RWPE1 (cell line): Measurements from ENCODE around the gene USF2.

Experiments used
- CTCF ChIA-PET: fragments of 350-600 bp; sonication (Branson Sonifier 250); formaldehyde crosslinking; extraction: SDS; loops from one replicate; lab custom pipeline; 2021; lab: Yijun Ruan, JAX
- POLR2A ChIA-PET: fragments of 400-600 bp; formaldehyde crosslinking; extraction: SDS; loops from one replicate; lab custom pipeline; 2020; ENCODE audit warnings: antibody characterized with exemption; ENCODE audit not compliant: low non-redundant PET; lab: Yijun Ruan, JAX
- DNase-seq: peaks from one replicate; pipeline ENCODE4 v3.0.0; 2012; ENCODE audit warnings: low spot score
- H3K27ac ChIP-seq: fragments of 450-650 bp; 2 replicates; pipeline ENCODE4 v1.5.1; 2017
- TF ChIP-seq, protein P1 (sequence below): fragments of 450-650 bp; conservative IDR thresholded peaks from 2 replicates; pipeline ENCODE4 v1.5.1; 2017; ENCODE audit warnings: low read depth, mild to moderate bottlenecking

USF2 gene

DNA sequence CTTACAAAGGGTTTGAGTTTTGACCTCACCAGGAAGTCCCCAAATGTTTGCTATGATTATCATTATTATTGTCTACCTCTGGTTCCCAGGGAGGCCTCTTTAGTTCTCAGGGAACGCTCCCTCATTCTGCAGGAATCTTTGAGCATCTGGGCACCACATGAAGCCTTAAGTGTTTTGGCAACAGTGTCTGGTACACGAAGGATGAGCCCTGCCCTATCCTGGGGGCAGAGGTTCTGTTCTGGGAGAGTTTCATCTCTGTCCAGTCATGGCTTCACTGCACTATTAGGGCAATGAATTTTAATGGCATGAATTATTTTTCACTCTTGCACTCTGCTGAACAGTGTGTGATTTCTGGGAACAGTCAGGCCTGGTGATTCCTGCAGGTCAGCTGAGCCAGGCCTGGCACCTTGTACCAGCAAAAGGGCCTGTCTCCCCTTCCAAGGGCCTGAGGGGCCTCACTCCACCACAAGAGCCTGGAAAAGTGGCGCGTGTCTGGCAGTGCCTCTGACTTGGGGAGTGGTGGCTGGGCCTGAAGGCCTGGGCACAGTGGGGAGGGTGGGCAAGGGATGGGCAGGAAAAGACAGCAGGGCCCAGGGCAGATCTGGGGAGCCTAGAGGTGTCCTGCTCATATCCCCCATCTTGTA is 44.8 kb upstream of the USF2 start:
- ChIA-PET CTCF (interaction anchor here (1.0 kb wide), 1 partner anchor 69 kb away, joined by 3 read pairs; the partner anchor contains the start of gene FXYD5), POLR2A (no interaction called here)
- peak overlapping the region; percentile 84 for H3K27ac ChIP-seq
- TF ChIP-seq, protein P1, sequence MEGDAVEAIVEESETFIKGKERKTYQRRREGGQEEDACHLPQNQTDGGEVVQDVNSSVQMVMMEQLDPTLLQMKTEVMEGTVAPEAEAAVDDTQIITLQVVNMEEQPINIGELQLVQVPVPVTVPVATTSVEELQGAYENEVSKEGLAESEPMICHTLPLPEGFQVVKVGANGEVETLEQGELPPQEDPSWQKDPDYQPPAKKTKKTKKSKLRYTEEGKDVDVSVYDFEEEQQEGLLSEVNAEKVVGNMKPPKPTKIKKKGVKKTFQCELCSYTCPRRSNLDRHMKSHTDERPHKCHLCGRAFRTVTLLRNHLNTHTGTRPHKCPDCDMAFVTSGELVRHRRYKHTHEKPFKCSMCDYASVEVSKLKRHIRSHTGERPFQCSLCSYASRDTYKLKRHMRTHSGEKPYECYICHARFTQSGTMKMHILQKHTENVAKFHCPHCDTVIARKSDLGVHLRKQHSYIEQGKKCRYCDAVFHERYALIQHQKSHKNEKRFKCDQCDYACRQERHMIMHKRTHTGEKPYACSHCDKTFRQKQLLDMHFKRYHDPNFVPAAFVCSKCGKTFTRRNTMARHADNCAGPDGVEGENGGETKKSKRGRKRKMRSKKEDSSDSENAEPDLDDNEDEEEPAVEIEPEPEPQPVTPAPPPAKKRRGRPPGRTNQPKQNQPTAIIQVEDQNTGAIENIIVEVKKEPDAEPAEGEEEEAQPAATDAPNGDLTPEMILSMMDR, result no peak
- no peak for DNase-seq

- no peak for DNase-seq
- H3K27ac ChIP-seq, result peak overlapping the region; percentile 84
- ChIA-PET POLR2A (no interaction called here), CTCF (interaction anchor here (0.6 kb wide), 2 partner anchors 82 to 175 kb away, joined by 3 to 4 read pairs; partner anchors contain the start of gene FXYD7)
- TF ChIP-seq, protein P1, result no peak
Observed at GRCh38 chr19:35224681-35225571, 43.8 kb upstream of the USF2 start.

- CTCF ChIA-PET, result no interaction called here
- H3K27ac ChIP-seq, result no peak overlapping the region
- POLR2A ChIA-PET, result no interaction called here
- DNase-seq, result no peak
- TF ChIP-seq, protein P1, result no peak
Observed at GRCh38 chr19:35225951-35226350, 42.8 kb upstream of the USF2 start.

DNA sequence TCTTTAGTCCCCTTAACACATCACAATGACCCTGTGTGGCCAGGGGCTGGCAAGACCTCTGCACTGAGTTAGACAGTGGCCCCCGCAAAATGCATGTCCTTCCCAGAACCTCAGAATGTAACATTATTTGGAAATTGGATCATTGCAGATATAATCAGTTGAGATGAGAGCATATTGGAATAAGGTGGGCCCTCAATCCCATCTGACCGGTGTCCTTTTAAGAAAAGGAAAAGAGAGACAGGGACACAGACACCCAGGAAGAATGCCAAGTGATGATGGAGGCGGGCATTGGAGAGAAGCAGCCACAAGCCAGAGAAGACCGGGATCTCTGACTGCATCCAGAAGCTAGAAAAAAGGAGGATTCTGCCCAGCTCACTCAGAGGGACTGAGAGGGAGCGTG is 42.0 kb upstream of the USF2 start:
- CTCF ChIA-PET, result interaction anchor here (0.5 to 1.0 kb wide), 2 partner anchors 126 to 401 kb away, joined by 3 read pairs; no protein-coding TSS in a partner anchor
- POLR2A ChIA-PET, result no interaction called here

DNA sequence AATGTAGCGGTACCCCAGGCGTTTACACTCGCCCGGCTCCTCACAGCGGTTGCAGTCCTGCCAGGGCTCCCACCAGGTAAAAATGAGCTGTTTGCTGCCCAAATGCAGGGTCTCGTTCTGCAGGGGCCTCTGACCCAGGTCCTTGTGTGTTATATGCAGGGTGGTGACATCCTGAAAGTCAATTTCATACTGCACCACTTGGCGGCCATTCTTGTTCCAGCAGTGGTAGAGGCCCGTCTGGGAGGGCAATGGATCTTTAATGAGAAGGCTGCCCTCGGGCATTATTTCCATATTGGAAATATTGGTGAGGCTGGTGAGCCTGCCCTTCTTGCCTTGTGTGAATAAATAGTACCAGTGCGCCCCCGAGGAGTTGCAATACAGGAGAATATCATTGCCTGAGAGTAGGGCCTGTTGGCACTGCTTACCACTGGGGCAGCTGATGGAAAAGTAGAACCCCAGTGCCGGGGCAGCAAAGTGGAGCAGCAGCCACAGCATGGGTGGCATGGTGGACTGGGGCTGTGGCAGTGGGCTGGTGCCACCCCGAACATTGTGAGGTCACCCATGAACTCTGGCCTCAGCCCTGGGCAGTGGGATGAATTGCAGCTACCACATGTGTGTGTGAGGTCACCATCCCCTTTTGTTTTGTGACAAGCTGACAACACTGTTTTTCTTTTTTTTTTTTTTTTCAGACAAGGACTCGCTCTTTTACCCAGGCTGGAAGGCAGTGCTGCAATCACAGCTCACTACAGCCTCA is 40.4 kb upstream of the USF2 start, which contains the start of gene FAM187B:
Gene FAM187B (minus strand): TSS at position 563 of the 754 bp plus-strand sequence. CDS start 59 bp downstream, at position 504.
- ChIA-PET CTCF (interaction anchor here (0.6 to 0.7 kb wide), 2 partner anchors 43 to 709 kb away, joined by 3 to 11 read pairs; no protein-coding TSS in a partner anchor), POLR2A (no interaction called here)
- DNase-seq, result no peak
- no peak within 1 kb of the TSS for H3K27ac ChIP-seq
- TF ChIP-seq, protein P1, result no peak

More for the DNA sequence above, 42.0 kb upstream of the USF2 start:
- H3K27ac ChIP-seq, result no peak overlapping the region
- TF ChIP-seq, protein P1, result no peak
- no peak for DNase-seq

DNA sequence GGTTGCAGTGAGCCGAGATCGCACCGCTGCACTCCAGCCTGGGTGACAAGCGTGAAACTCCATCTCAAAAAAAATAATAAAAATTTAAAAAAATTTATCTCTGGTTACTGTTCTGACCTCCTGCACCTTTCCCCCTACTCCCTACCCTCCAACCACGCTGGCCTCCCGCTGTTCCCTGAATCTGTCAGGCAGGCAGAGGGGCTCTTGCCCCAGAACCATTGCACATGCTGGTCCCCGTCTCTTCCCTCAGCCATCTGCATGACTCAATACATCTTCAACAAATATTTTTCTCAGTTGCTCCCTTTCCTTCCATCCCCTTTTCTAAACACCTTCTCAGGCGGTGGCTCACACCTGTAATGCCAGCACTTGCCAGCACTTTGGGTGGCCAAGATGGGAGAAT is 39.2 kb upstream of the USF2 start:
- POLR2A ChIA-PET, result interaction anchor here (0.5 kb wide), 1 partner anchor 21 kb away, joined by 4 read pairs; no protein-coding TSS in a partner anchor
- no peak overlapping the region for H3K27ac ChIP-seq
- CTCF ChIA-PET, result interaction anchor here (0.6 kb wide), 1 partner anchor 15 kb away, joined by 3 read pairs; no protein-coding TSS in a partner anchor
- TF ChIP-seq, protein P1, result no peak
- no peak for DNase-seq
